SK-N-SH (cell line): ENCODE results near the gene PREB. TPM values are rescaled to one million over a fixed set of nuclear protein-coding genes. Genes with fewer than 3 reads are reported as not detected.
"Not testable (repeated sequence)": the region's sequence is repeated elsewhere in the genome, so short reads cannot be mapped to it uniquely, and the experiment has no call there.

Experiments used
- CTCF ChIA-PET: fragments of 300-600, 350-600 bp; formaldehyde crosslinking; extraction: SDS; loops from one replicate; lab custom pipeline; 2021; lab: Yijun Ruan, JAX
- POLR2A ChIA-PET: fragments of 350-600 bp; sonication (Branson Sonifier 250); formaldehyde crosslinking; extraction: SDS; loops from one replicate; lab custom pipeline; 2020; ENCODE audit warnings: antibody characterized with exemption, inconsistent platforms; lab: Yijun Ruan, JAX
- DNase-seq: peaks from one replicate; pipeline ENCODE4 v3.0.0; 2012
- H2AFZ ChIP-seq: fragments of 200-600 bp; sonication (generic); 2 replicates; pipeline ENCODE4 v1.8.1; 2016; ENCODE audit warnings: antibody characterized with exemption, mild to moderate bottlenecking, low read depth
- H3F3A ChIP-seq: fragments of 200-600 bp; sonication (generic); replicated peaks from 2 replicates; pipeline ENCODE3; 2016; ENCODE audit warnings: antibody characterized with exemption, mild to moderate bottlenecking; ENCODE audit not compliant: insufficient read depth
- H3K27ac ChIP-seq, 2 experiments: fragments of 200-500 bp in 1 of 2; fragments of 200-600 bp in 1 of 2; sonication (Bioruptor generic) in 1 of 2; sonication (generic), shearing (Covaris generic) in 1 of 2; 2 replicates each; pipeline versions ENCODE4 v1.5.1 to v1.6.1; 2014 to 2016; ENCODE audit warnings: low read depth in 2 of 2, inconsistent platforms in 1 of 2, low read length in 1 of 2, mild to moderate bottlenecking in 1 of 2, mixed read lengths in 1 of 2
- H3K27me3 ChIP-seq: fragments of 200-600 bp; sonication (generic), shearing (Covaris generic); 2 replicates; pipeline ENCODE4 v1.6.1; 2016; ENCODE audit warnings: mixed run types; ENCODE audit not compliant: insufficient read depth
- H3K36me3 ChIP-seq, 2 experiments: fragments of 200-500 bp in 1 of 2; fragments of 200-600 bp in 1 of 2; sonication (Bioruptor generic) in 1 of 2; sonication (generic) in 1 of 2; replicated peaks in 1 of 2; 2 replicates each; pipeline versions ENCODE3 to v1.5.1; 2014 to 2016; ENCODE audit warnings: low read length in 1 of 2, mild to moderate bottlenecking in 1 of 2; ENCODE audit not compliant: insufficient read depth in 2 of 2, control insufficient read depth in 1 of 2
- H3K4me1 ChIP-seq, 2 experiments: fragments of 200-500 bp in 1 of 2; fragments of 200-600 bp in 1 of 2; sonication (Bioruptor generic) in 1 of 2; sonication (generic), shearing (Covaris generic) in 1 of 2; 2 replicates each; pipeline versions ENCODE4 v1.5.1 to v1.6.1; 2014 to 2016; ENCODE audit warnings: low read depth in 1 of 2, low read length in 1 of 2, mixed run types in 1 of 2; ENCODE audit not compliant: insufficient read depth in 2 of 2, control insufficient read depth in 1 of 2
- H3K4me2 ChIP-seq: fragments of 200-600 bp; sonication (generic), shearing (Covaris generic); 2 replicates; pipeline ENCODE4 v1.6.1; 2017; ENCODE audit warnings: mixed run types
- H3K4me3 ChIP-seq, 2 experiments: fragments of 200-500 bp in 1 of 2; fragments of 200-600 bp in 1 of 2; sonication (Bioruptor generic) in 1 of 2; sonication (generic), shearing (Covaris generic) in 1 of 2; 2 replicates each; pipeline versions ENCODE4 v1.5.1 to v1.8.1; 2014 to 2016; ENCODE audit warnings: low read depth in 2 of 2, inconsistent platforms in 1 of 2, low read length in 1 of 2, mild to moderate bottlenecking in 1 of 2, mixed read lengths in 1 of 2, moderate library complexity in 1 of 2
- H3K79me2 ChIP-seq: fragments of 200-600 bp; sonication (generic); 2 replicates; pipeline ENCODE4 v1.8.1; 2017; ENCODE audit warnings: mild to moderate bottlenecking; ENCODE audit not compliant: insufficient read depth
- H3K9ac ChIP-seq: fragments of 200-600 bp; sonication (generic); 2 replicates; pipeline ENCODE4 v1.6.1; 2017; ENCODE audit warnings: mixed run types
- H3K9me2 ChIP-seq: fragments of 200-600 bp; sonication (generic); 2 replicates; pipeline ENCODE4 v1.6.1; 2017; ENCODE audit warnings: mixed run types
- H3K9me3 ChIP-seq: fragments of 200-600 bp; sonication (generic); 2 replicates; pipeline ENCODE4 v1.6.1; 2017; ENCODE audit warnings: mixed run types, mild to moderate bottlenecking, moderate library complexity
- H4K20me1 ChIP-seq: fragments of 200-600 bp; sonication (generic); 2 replicates; pipeline ENCODE4 v1.6.1; 2017; ENCODE audit warnings: mild to moderate bottlenecking, mixed run types; ENCODE audit not compliant: insufficient read depth
- CHD2 ChIP-seq: fragments of 150-350 bp; IDR thresholded peaks from 2 replicates; pipeline ENCODE4 v1.6.1; 2018; ENCODE audit warnings: low read length; ENCODE audit not compliant: partially characterized antibody
- EZH2phosphoT487 ChIP-seq: fragments of 200-600 bp; sonication (generic); IDR thresholded peaks from 2 replicates; pipeline ENCODE4 v1.6.1; 2017; ENCODE audit warnings: low read depth, mixed run types, mild to moderate bottlenecking, antibody characterized with exemption, moderate library complexity, borderline replicate concordance
- IRF3 ChIP-seq: fragments of 150-350 bp; IDR thresholded peaks from 2 replicates; pipeline ENCODE4 v1.6.1; 2016; ENCODE audit warnings: mild to moderate bottlenecking, low read depth, low read length
- JUND ChIP-seq: IDR thresholded peaks from 2 replicates; pipeline ENCODE4 v1.4.0; 2012
- RAD21 ChIP-seq: IDR thresholded peaks from 2 replicates; pipeline ENCODE4 v1.6.1; 2012; ENCODE audit warnings: mild to moderate bottlenecking, low read length
- RCOR1 ChIP-seq: fragments of 150-350 bp; IDR thresholded peaks from 2 replicates; pipeline ENCODE4 v1.6.1; 2017; ENCODE audit warnings: antibody characterized with exemption, low read length
- SMC3 ChIP-seq: IDR thresholded peaks from 2 replicates; pipeline ENCODE4 v1.6.1; 2012; ENCODE audit warnings: low read depth, low read length, improper control_type of control experiment
- TCF12 ChIP-seq: IDR thresholded peaks from 2 replicates; pipeline ENCODE4 v1.4.0; 2012
- TEAD4 ChIP-seq: IDR thresholded peaks from 2 replicates; pipeline ENCODE4 v1.4.0; 2012; ENCODE audit warnings: mild to moderate bottlenecking, borderline replicate concordance; ENCODE audit not compliant: insufficient read depth
- WGBS: methylation state at CpG from one replicate; pipeline ENCODE4 v1.1.6; 2017; ENCODE audit warnings: low lambda C conversion rate; 5-methylcytosine and 5-hydroxymethylcytosine counted together
- polyA plus RNA-seq, 3 experiments: library from polyadenylated mRNA; depleted of rRNA; stranded (reverse); fragments of >200 nt; gene quantifications; 2 replicates each; pipeline ENCODE4 v1.2.3, GENCODE V29; 2012
- TF ChIP-seq, protein P1 (sequence below): fragments of 200-600 bp; sonication (generic); IDR thresholded peaks from 2 replicates; pipeline ENCODE4 v1.6.1; 2017; ENCODE audit warnings: antibody characterized with exemption, mild to moderate bottlenecking, moderate library complexity
- TF ChIP-seq, protein P2 (sequence below): IDR thresholded peaks from 2 replicates; pipeline ENCODE4 v1.4.0; 2012; ENCODE audit warnings: low read depth, borderline replicate concordance

The PREB gene
- polyA plus RNA-seq, 1 of the 3 experiments (the other 2 are of a cell fraction): 47.9 TPM

- no peak overlapping the region for H3K27ac ChIP-seq
- POLR2A ChIA-PET: no interaction called here
- WGBS: 82% methylated on average over 2 of the region's 2 CpGs
- H3K4me1 ChIP-seq: peaks cover 0 to 22% of the 10 kb centered on the region in 2 experiments; a peak in 1 of 4 replicates
- H2AFZ ChIP-seq: no peak overlapping the region
- no peak for TF ChIP-seq SMC3
- TF ChIP-seq JUND: no peak
- no peak for TF ChIP-seq EZH2phosphoT487
- TF ChIP-seq, protein P1, sequence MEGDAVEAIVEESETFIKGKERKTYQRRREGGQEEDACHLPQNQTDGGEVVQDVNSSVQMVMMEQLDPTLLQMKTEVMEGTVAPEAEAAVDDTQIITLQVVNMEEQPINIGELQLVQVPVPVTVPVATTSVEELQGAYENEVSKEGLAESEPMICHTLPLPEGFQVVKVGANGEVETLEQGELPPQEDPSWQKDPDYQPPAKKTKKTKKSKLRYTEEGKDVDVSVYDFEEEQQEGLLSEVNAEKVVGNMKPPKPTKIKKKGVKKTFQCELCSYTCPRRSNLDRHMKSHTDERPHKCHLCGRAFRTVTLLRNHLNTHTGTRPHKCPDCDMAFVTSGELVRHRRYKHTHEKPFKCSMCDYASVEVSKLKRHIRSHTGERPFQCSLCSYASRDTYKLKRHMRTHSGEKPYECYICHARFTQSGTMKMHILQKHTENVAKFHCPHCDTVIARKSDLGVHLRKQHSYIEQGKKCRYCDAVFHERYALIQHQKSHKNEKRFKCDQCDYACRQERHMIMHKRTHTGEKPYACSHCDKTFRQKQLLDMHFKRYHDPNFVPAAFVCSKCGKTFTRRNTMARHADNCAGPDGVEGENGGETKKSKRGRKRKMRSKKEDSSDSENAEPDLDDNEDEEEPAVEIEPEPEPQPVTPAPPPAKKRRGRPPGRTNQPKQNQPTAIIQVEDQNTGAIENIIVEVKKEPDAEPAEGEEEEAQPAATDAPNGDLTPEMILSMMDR: no peak
- TF ChIP-seq RCOR1: no peak
- TF ChIP-seq, protein P2, sequence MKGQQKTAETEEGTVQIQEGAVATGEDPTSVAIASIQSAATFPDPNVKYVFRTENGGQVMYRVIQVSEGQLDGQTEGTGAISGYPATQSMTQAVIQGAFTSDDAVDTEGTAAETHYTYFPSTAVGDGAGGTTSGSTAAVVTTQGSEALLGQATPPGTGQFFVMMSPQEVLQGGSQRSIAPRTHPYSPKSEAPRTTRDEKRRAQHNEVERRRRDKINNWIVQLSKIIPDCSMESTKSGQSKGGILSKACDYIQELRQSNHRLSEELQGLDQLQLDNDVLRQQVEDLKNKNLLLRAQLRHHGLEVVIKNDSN: no peak
- TF ChIP-seq IRF3: no peak
- TF ChIP-seq TCF12: no peak
- TF ChIP-seq TEAD4: no peak
- TF ChIP-seq RAD21: no peak
- TF ChIP-seq CHD2: no peak
- no peak overlapping the region for H3K4me2 ChIP-seq
- H4K20me1 ChIP-seq: no peaks in the 10 kb centered on the region
- no peak overlapping the region for H3K9ac ChIP-seq
- CTCF ChIA-PET: interaction anchor here (0.7 to 1.5 kb wide), 2 partner anchors 15 to 70 kb away, joined by 3 to 4 read pairs; no protein-coding TSS in a partner anchor
- DNase-seq: no peak
- H3K4me3 ChIP-seq: no peak overlapping the region
- no peaks in the 10 kb centered on the region for H3K36me3 ChIP-seq
- H3F3A ChIP-seq: peaks cover 3% of the 10 kb centered on the region
- no peaks in the 10 kb centered on the region for H3K9me3 ChIP-seq
- no peaks in the 10 kb centered on the region for H3K9me2 ChIP-seq
- no peaks in the 10 kb centered on the region for H3K79me2 ChIP-seq
- H3K27me3 ChIP-seq: no peaks in the 10 kb centered on the region
These were observed 12.5 kb downstream of the PREB start for GRCh38 chr2:27121906-27122305.

DNA sequence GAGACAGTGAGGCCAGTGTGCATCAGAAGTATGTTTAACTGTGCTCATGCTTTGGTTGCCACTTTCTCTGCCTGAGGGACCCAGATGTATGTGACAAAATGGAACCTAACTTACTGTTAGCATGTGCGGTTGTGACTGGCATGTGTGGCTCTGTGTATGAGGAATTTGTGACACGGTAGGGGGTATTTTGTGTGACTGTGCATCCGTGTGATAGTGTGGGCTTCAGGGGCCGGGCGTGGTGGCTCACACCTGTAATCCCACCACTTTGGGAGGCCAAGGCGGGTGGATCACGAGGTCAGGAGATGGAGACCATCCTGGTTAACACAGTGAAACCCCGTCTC is 15.1 kb downstream of the PREB start:
- DNase-seq, H3K36me3 ChIP-seq, H3K9ac ChIP-seq, H4K20me1 ChIP-seq, POLR2A ChIA-PET, H3F3A ChIP-seq, H3K9me3 ChIP-seq, H3K27me3 ChIP-seq, H3K9me2 ChIP-seq, H3K27ac ChIP-seq, H3K79me2 ChIP-seq: not testable (repeated sequence)
- CTCF ChIA-PET: interaction anchor here (0.6 to 3.6 kb wide), 6 partner anchors 11 to 72 kb away, joined by 3 to 13 read pairs (median 4); no protein-coding TSS in a partner anchor
- Histone ChIP-seq H3K4me1 (peaks cover 0 to 21% of the 10 kb centered on the region in 2 experiments; a peak in 1 of 4 replicates), H3K4me3 (peak overlapping the region; percentile 60 to 70), H3K4me2 (peak overlapping the region; percentile 80), H2AFZ (peak overlapping the region; percentile 56; the same call in 1 of the 2 replicates)
- WGBS: 86% methylated on average over 8 of the region's 8 CpGs
